Kidney epithelial cell (primary cell): ENCODE measurements around the gene EMD. TPM values are rescaled to one million over a fixed set of nuclear protein-coding genes. Genes with fewer than 3 reads are reported as not detected.
A peak's percentile ranks its signal among the peaks of the same experiment; 100 is the strongest.

Source experiments
- DNase-seq: peaks from one replicate; pipeline ENCODE4 v3.0.0-alpha.2; 2010; ENCODE audit warnings: low read depth
- H3K27me3 ChIP-seq: 2 replicates; pipeline ENCODE4 v1.6.0; 2011; ENCODE audit warnings: low read length; ENCODE audit not compliant: control insufficient read depth, insufficient read depth
- H3K36me3 ChIP-seq: 2 replicates; pipeline ENCODE4 v1.5.1; 2011; ENCODE audit warnings: low read length; ENCODE audit not compliant: control insufficient read depth, insufficient read depth
- H3K4me3 ChIP-seq: 2 replicates; pipeline ENCODE4 v1.5.1; 2011; ENCODE audit warnings: low read depth, mild to moderate bottlenecking, control low read depth, low read length
- CTCF ChIP-seq: IDR thresholded peaks from 2 replicates; pipeline ENCODE4 v1.5.1; 2011; ENCODE audit warnings: mild to moderate bottlenecking, moderate library complexity, low read length, control low read depth, inconsistent platforms; ENCODE audit not compliant: insufficient read depth, poor library complexity, severe bottlenecking
- total RNA-seq: library from RNA; depleted of rRNA; stranded (reverse); fragments of >200 nt; gene quantifications from 2 replicates; pipeline ENCODE4 v1.2.3, GENCODE V29; 2015

EMD gene
- total RNA-seq, 1 donor from 2014 or later, result 56.2 TPM

- Histone ChIP-seq H3K36me3 (peaks cover 5% of the 10 kb centered on the region), H3K4me3 (no peak overlapping the region), H3K27me3 (no peaks in the 10 kb centered on the region)
- TF ChIP-seq CTCF, result no peak
- no peak for DNase-seq
These were observed 14.0 kb upstream of the EMD start for GRCh38 chrX:154365052-154365600.

- Histone ChIP-seq H3K4me3 (no peak overlapping the region), H3K36me3 (peaks cover 5% of the 10 kb centered on the region), H3K27me3 (no peaks in the 10 kb centered on the region)
- TF ChIP-seq CTCF, result no peak
- no peak for DNase-seq
These were observed 13.0 kb upstream of the EMD start for GRCh38 chrX:154365997-154366665.

GRCh38 chrX:154366666-154367055, 12.4 kb upstream of the EMD start:
- DNase-seq, result no peak
- no peaks in the 10 kb centered on the region for H3K27me3 ChIP-seq
- H3K36me3 ChIP-seq, result peaks cover 5% of the 10 kb centered on the region
- H3K4me3 ChIP-seq, result no peak overlapping the region
- TF ChIP-seq CTCF, result no peak

- TF ChIP-seq CTCF, result no peak
- DNase-seq, result no peak
- peaks cover 5% of the 10 kb centered on the region for H3K36me3 ChIP-seq
- no peaks in the 10 kb centered on the region for H3K27me3 ChIP-seq
- no peak overlapping the region for H3K4me3 ChIP-seq
These were observed 11.4 kb upstream of the EMD start for GRCh38 chrX:154367474-154368308.

GRCh38 chrX:154368630-154369448, 10.3 kb upstream of the EMD start:
- Histone ChIP-seq H3K27me3 (no peaks in the 10 kb centered on the region), H3K4me3 (peak overlapping the region; percentile 67), H3K36me3 (peaks cover 5% of the 10 kb centered on the region)
- TF ChIP-seq CTCF, result no peak
- DNase-seq, result peak; percentile 74
